H9 (cell line): Measurements from ENCODE around the gene DOCK1. TPM values are rescaled to one million over a fixed set of nuclear protein-coding genes. Genes with fewer than 3 reads are reported as not detected.

ENCODE experiments used
- DNase-seq: peaks from one replicate; pipeline ENCODE4 v3.0.0-alpha.2; 2017
- H2AFZ ChIP-seq: one replicate; pipeline ENCODE4 v1.6.1; 2013; ENCODE audit warnings: mild to moderate bottlenecking, low read length, control low read depth, moderate library complexity
- H2AK5ac ChIP-seq: 2 replicates; pipeline ENCODE4 v1.6.1; 2013; ENCODE audit warnings: low read length, control low read depth, mixed read lengths; ENCODE audit not compliant: insufficient read length
- H2BK120ac ChIP-seq: one replicate; pipeline ENCODE4 v1.6.1; 2013; ENCODE audit warnings: low read depth, mild to moderate bottlenecking, low read length, control low read depth, inconsistent platforms; ENCODE audit not compliant: poor library complexity, severe bottlenecking
- H2BK12ac ChIP-seq: 2 replicates; pipeline ENCODE4 v1.6.1; 2013; ENCODE audit warnings: low read length, control low read depth, mixed read lengths, low read depth; ENCODE audit not compliant: insufficient read length
- H2BK15ac ChIP-seq: 2 replicates; pipeline ENCODE4 v1.6.1; 2013; ENCODE audit warnings: low read depth, low read length, control low read depth
- H2BK20ac ChIP-seq: one replicate; pipeline ENCODE4 v1.6.1; 2013; ENCODE audit warnings: low read depth, mild to moderate bottlenecking, low read length, control low read depth, inconsistent platforms; ENCODE audit not compliant: poor library complexity, severe bottlenecking
- H2BK5ac ChIP-seq: 2 replicates; pipeline ENCODE4 v1.6.1; 2013; ENCODE audit warnings: low read length, control low read depth, mixed read lengths; ENCODE audit not compliant: insufficient read length
- H3K14ac ChIP-seq: 2 replicates; pipeline ENCODE4 v1.6.1; 2013; ENCODE audit warnings: low read length, control low read depth; ENCODE audit not compliant: insufficient read depth
- H3K18ac ChIP-seq: 2 replicates; pipeline ENCODE4 v1.6.1; 2013; ENCODE audit warnings: low read depth, mild to moderate bottlenecking, mixed read lengths, low read length, control low read depth; ENCODE audit not compliant: insufficient read length
- H3K23ac ChIP-seq: 2 replicates; pipeline ENCODE4 v1.6.1; 2013; ENCODE audit warnings: low read length, control low read depth, mixed read lengths, low read depth; ENCODE audit not compliant: insufficient read length
- H3K23me2 ChIP-seq: 2 replicates; pipeline ENCODE4 v1.6.1; 2013; ENCODE audit warnings: low read depth, mild to moderate bottlenecking, mixed read lengths, low read length, control low read depth; ENCODE audit not compliant: insufficient read length, poor library complexity, severe bottlenecking
- H3K27ac ChIP-seq: 2 replicates; pipeline ENCODE4 v1.5.1; 2013; ENCODE audit warnings: low read length, control low read depth, mixed read lengths, low read depth; ENCODE audit not compliant: insufficient read length
- H3K27me3 ChIP-seq: 2 replicates; pipeline ENCODE4 v1.6.1; 2013; ENCODE audit warnings: low read length, control low read depth, inconsistent platforms; ENCODE audit not compliant: insufficient read depth
- H3K4ac ChIP-seq: 2 replicates; pipeline ENCODE4 v1.6.1; 2013; ENCODE audit warnings: low read depth, mild to moderate bottlenecking, control low read depth, inconsistent platforms, low read length, moderate library complexity
- H3K4me1 ChIP-seq: 2 replicates; pipeline ENCODE4 v1.6.1; 2013; ENCODE audit warnings: low read length, control low read depth, inconsistent platforms; ENCODE audit not compliant: insufficient read depth
- H3K4me2 ChIP-seq: 2 replicates; pipeline ENCODE4 v1.6.1; 2013; ENCODE audit warnings: low read length, control low read depth, mixed read lengths; ENCODE audit not compliant: insufficient read length, insufficient read depth
- H3K56ac ChIP-seq: 2 replicates; pipeline ENCODE4 v1.6.1; 2013; ENCODE audit warnings: low read depth, mild to moderate bottlenecking, mixed read lengths, low read length, control low read depth; ENCODE audit not compliant: insufficient read length
- H3K79me1 ChIP-seq: 2 replicates; pipeline ENCODE4 v1.6.1; 2013; ENCODE audit warnings: low read depth, mild to moderate bottlenecking, moderate library complexity, low read length, control low read depth, inconsistent platforms; ENCODE audit not compliant: insufficient read depth, poor library complexity, severe bottlenecking
- H3K79me2 ChIP-seq: 2 replicates; pipeline ENCODE4 v1.6.1; 2013; ENCODE audit warnings: low read length, control low read depth, inconsistent platforms; ENCODE audit not compliant: insufficient read depth
- H3K9ac ChIP-seq: 2 replicates; pipeline ENCODE4 v1.6.1; 2013; ENCODE audit warnings: low read length, control low read depth, mixed read lengths; ENCODE audit not compliant: insufficient read length; ENCODE audit errors: extremely low read depth
- H3K9me3 ChIP-seq: one replicate; pipeline ENCODE4 v1.6.1; 2013; ENCODE audit warnings: low read depth, low read length, inconsistent platforms; ENCODE audit not compliant: control insufficient read depth
- H3T11ph ChIP-seq: one replicate; pipeline ENCODE4 v1.6.1; 2013; ENCODE audit warnings: mild to moderate bottlenecking, low read length, control low read depth, inconsistent platforms
- H4K20me1 ChIP-seq: one replicate; pipeline ENCODE4 v1.6.1; 2013; ENCODE audit not compliant: control insufficient read depth, insufficient read length, insufficient read depth
- H4K5ac ChIP-seq: 2 replicates; pipeline ENCODE4 v1.6.1; 2013; ENCODE audit warnings: low read depth, mild to moderate bottlenecking, mixed read lengths, low read length, control low read depth; ENCODE audit not compliant: insufficient read length
- H4K8ac ChIP-seq: replicated peaks from 2 replicates; pipeline ENCODE4 v1.6.1; 2013; ENCODE audit warnings: low read length, control low read depth, mixed read lengths, low read depth; ENCODE audit not compliant: insufficient read length
- H4K91ac ChIP-seq: 2 replicates; pipeline ENCODE4 v1.6.1; 2013; ENCODE audit warnings: low read depth, mild to moderate bottlenecking, moderate library complexity, mixed read lengths, low read length, control low read depth; ENCODE audit not compliant: insufficient read length
- H3K27ac Mint-ChIP-seq, 3 experiments: 2 replicates in 2 of 3; 3 replicates in 1 of 3; pipeline ENCODE4 v1.8.0; 2020 to 2021; ENCODE audit warnings: mixed read lengths in 3 of 3, mild to moderate bottlenecking in 1 of 3, moderate library complexity in 1 of 3
- H3K27me3 Mint-ChIP-seq: 2 replicates; pipeline ENCODE4 v1.8.0; 2021; ENCODE audit warnings: low read depth, mild to moderate bottlenecking, moderate library complexity, mixed read lengths
- H3K36me3 Mint-ChIP-seq, 3 experiments: 2 replicates in 2 of 3; 3 replicates in 1 of 3; pipeline ENCODE4 v1.8.0; 2020 to 2021; ENCODE audit warnings: low read depth in 3 of 3, mixed read lengths in 3 of 3; ENCODE audit not compliant: insufficient read depth in 1 of 3
- H3K4me1 Mint-ChIP-seq, 2 experiments: 2 replicates each; pipeline ENCODE4 v1.8.0; 2020; ENCODE audit warnings: mixed read lengths in 2 of 2
- H3K4me3 Mint-ChIP-seq, 2 experiments: 2 replicates in 1 of 2; 3 replicates in 1 of 2; pipeline ENCODE4 v1.8.0; 2020 to 2021; ENCODE audit warnings: mild to moderate bottlenecking in 2 of 2, mixed read lengths in 2 of 2, moderate library complexity in 1 of 2
- H3K9me3 Mint-ChIP-seq, 2 experiments: 2 replicates in 1 of 2; 3 replicates in 1 of 2; pipeline ENCODE4 v1.8.0; 2020; ENCODE audit warnings: mild to moderate bottlenecking in 2 of 2, mixed read lengths in 2 of 2, moderate library complexity in 1 of 2
- WGBS: extraction: QIAGEN DNeasy Blood & Tissue Kit; methylation state at CpG from one replicate; pipeline ENCODE4 v1.1.7; 2013; ENCODE audit warnings: missing lambda C conversion rate, low lambda C conversion rate, mixed read lengths; ENCODE audit not compliant: insufficient read length; ENCODE audit errors: extremely low coverage; 5-methylcytosine and 5-hydroxymethylcytosine counted together
- total RNA-seq: library from RNA; stranded (reverse); gene quantifications from 2 replicates; pipeline ENCODE4 v1.2.1, GENCODE V29; 2021
- TF ChIP-seq, protein P1 (sequence below): fragments of 200-600 bp; sonication (generic); conservative IDR thresholded peaks from 3 replicates; pipeline ENCODE4 v1.8.0; 2021; ENCODE audit warnings: antibody characterized with exemption, mild to moderate bottlenecking

DOCK1 gene
- total RNA-seq, 1 experiment from 2014 or later: 57.0 TPM

DNA sequence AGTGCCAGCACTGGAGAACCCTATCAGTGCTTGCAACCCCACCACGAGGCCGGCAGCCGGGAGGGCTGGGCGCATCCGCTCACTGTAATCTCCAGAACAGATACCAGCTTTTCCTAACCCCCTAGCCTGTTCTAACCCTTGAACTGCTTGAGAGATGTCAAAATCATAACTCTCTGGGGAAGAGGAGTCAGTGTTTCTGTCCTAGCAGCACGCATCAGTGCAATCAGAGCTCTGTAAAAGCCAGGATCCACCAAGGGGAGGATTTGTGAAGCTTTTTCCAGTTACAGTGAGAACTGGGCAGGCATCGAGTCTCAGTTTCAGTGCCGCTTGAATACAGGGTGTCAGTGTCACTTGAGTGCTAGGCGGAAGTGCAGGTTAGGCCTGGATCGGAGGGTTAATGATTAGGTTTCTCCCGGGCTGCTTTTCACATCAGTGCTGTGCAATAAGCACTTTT is 395.7 kb downstream of the DOCK1 start:
- Histone ChIP-seq H2BK20ac (no peak overlapping the region), H3K27ac (peak overlapping the region; percentile 27), H3K56ac (no peak overlapping the region), H3K4me2 (no peak overlapping the region), H3K23me2 (no peaks in the 10 kb centered on the region), H2BK12ac (no peak overlapping the region), H3K79me2 (no peaks in the 10 kb centered on the region), H4K8ac (no peak overlapping the region), H3K9me3 (no peaks in the 10 kb centered on the region), H3K14ac (no peak overlapping the region), H3T11ph (no peak overlapping the region), H2BK15ac (no peak overlapping the region), H3K27me3 (no peaks in the 10 kb centered on the region), H2BK5ac (no peak overlapping the region), H2AK5ac (no peak overlapping the region), H3K4ac (no peak overlapping the region), H2BK120ac (no peak overlapping the region), H4K91ac (no peak overlapping the region), H3K79me1 (no peaks in the 10 kb centered on the region), H3K23ac (no peak overlapping the region), H3K4me1 (peaks cover 2% of the 10 kb centered on the region; the same call in 1 of the 2 replicates), H4K5ac (no peak overlapping the region), H3K18ac (no peak overlapping the region), H4K20me1 (no peaks in the 10 kb centered on the region), H2AFZ (no peak overlapping the region), H3K9ac (no peak overlapping the region)
- Mint-ChIP-seq H3K36me3 (no peaks in the 10 kb centered on the region; a peak in 1 of 7 replicates), H3K4me1 (peaks cover 22 to 27% of the 10 kb centered on the region in 2 experiments), H3K27ac (peak overlapping the region in 2 of 3 experiments; percentile 50 to 68; a peak in 4 of 7 replicates), H3K27me3 (no peaks in the 10 kb centered on the region), H3K4me3 (no peak overlapping the region), H3K9me3 (no peaks in the 10 kb centered on the region)
- DNase-seq: no peak
- TF ChIP-seq, protein P1, sequence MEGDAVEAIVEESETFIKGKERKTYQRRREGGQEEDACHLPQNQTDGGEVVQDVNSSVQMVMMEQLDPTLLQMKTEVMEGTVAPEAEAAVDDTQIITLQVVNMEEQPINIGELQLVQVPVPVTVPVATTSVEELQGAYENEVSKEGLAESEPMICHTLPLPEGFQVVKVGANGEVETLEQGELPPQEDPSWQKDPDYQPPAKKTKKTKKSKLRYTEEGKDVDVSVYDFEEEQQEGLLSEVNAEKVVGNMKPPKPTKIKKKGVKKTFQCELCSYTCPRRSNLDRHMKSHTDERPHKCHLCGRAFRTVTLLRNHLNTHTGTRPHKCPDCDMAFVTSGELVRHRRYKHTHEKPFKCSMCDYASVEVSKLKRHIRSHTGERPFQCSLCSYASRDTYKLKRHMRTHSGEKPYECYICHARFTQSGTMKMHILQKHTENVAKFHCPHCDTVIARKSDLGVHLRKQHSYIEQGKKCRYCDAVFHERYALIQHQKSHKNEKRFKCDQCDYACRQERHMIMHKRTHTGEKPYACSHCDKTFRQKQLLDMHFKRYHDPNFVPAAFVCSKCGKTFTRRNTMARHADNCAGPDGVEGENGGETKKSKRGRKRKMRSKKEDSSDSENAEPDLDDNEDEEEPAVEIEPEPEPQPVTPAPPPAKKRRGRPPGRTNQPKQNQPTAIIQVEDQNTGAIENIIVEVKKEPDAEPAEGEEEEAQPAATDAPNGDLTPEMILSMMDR: no peak
- no CpG with 5 or more reads among the region's 11 CpGs for WGBS
